AG09319 (cell line): ENCODE data around the gene JUP.

Experiments used
- DNase-seq: peaks from one replicate; pipeline ENCODE4 v3.0.0-alpha.2; 2010; ENCODE audit warnings: low read depth; ENCODE audit errors: extremely low read depth
- TF ChIP-seq, protein P1 (sequence below): IDR thresholded peaks from 2 replicates; pipeline ENCODE4 v1.5.1; 2011; ENCODE audit warnings: low read depth, mild to moderate bottlenecking, inconsistent platforms, low read length, moderate library complexity

Gene JUP

GRCh38 chr17:41710472-41711090, 75.9 kb downstream of the JUP start:
- TF ChIP-seq, protein P1, sequence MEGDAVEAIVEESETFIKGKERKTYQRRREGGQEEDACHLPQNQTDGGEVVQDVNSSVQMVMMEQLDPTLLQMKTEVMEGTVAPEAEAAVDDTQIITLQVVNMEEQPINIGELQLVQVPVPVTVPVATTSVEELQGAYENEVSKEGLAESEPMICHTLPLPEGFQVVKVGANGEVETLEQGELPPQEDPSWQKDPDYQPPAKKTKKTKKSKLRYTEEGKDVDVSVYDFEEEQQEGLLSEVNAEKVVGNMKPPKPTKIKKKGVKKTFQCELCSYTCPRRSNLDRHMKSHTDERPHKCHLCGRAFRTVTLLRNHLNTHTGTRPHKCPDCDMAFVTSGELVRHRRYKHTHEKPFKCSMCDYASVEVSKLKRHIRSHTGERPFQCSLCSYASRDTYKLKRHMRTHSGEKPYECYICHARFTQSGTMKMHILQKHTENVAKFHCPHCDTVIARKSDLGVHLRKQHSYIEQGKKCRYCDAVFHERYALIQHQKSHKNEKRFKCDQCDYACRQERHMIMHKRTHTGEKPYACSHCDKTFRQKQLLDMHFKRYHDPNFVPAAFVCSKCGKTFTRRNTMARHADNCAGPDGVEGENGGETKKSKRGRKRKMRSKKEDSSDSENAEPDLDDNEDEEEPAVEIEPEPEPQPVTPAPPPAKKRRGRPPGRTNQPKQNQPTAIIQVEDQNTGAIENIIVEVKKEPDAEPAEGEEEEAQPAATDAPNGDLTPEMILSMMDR: no peak
- DNase-seq: no peak

- TF ChIP-seq, protein P1: no peak
- no peak for DNase-seq
Measured at GRCh38 chr17:41707803-41708669, 78.5 kb downstream of the JUP start.

DNA sequence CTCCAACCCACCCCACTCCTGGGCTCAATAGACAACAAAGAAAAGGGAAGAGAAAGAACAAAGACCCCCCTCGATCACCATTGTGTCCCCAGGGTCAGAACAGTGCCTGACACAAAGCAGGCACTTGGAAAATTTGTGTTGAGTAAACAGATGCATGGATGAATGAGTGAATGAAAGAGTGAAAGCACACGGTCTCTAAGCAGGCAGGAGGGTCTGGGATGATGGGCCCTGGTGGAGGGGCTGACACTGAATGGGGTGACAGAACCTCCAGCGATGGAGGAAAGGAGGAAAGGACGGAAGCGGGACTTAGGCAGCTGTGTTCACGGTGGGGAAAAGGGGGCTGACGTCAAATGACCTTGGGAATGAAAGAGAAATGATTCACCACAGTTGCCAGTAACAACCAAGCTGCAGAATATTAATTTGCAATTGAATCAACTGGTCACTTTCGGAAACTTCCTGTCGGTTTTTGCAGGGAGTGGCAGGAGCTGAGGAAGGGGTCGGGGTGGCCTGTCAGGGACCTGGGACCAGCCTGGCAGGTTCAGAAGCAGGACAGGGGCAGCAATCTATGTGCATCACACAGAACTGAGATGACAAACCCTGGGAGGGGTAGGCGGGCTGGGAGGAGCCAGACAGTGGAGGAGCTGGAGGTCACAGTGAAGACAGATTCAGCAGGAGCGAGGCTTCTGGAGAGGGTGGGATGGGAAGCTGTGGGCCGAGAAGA, 81.1 kb downstream of the JUP start:
- TF ChIP-seq, protein P1: no peak
- DNase-seq: no peak
